H9 (cell line): ENCODE data around the gene OR10H3. TPM values are rescaled to one million over a fixed set of nuclear protein-coding genes. Genes with fewer than 3 reads are reported as not detected.

Experiments
- DNase-seq: peaks from one replicate; pipeline ENCODE4 v3.0.0-alpha.2; 2017
- H2AFZ ChIP-seq: one replicate; pipeline ENCODE4 v1.6.1; 2013; ENCODE audit warnings: mild to moderate bottlenecking, low read length, control low read depth, moderate library complexity
- H2AK5ac ChIP-seq: 2 replicates; pipeline ENCODE4 v1.6.1; 2013; ENCODE audit warnings: low read length, control low read depth, mixed read lengths; ENCODE audit not compliant: insufficient read length
- H2BK120ac ChIP-seq: one replicate; pipeline ENCODE4 v1.6.1; 2013; ENCODE audit warnings: low read depth, mild to moderate bottlenecking, low read length, control low read depth, inconsistent platforms; ENCODE audit not compliant: poor library complexity, severe bottlenecking
- H2BK12ac ChIP-seq: 2 replicates; pipeline ENCODE4 v1.6.1; 2013; ENCODE audit warnings: low read length, control low read depth, mixed read lengths, low read depth; ENCODE audit not compliant: insufficient read length
- H2BK15ac ChIP-seq: 2 replicates; pipeline ENCODE4 v1.6.1; 2013; ENCODE audit warnings: low read depth, low read length, control low read depth
- H2BK20ac ChIP-seq: one replicate; pipeline ENCODE4 v1.6.1; 2013; ENCODE audit warnings: low read depth, mild to moderate bottlenecking, low read length, control low read depth, inconsistent platforms; ENCODE audit not compliant: poor library complexity, severe bottlenecking
- H2BK5ac ChIP-seq: 2 replicates; pipeline ENCODE4 v1.6.1; 2013; ENCODE audit warnings: low read length, control low read depth, mixed read lengths; ENCODE audit not compliant: insufficient read length
- H3K14ac ChIP-seq: 2 replicates; pipeline ENCODE4 v1.6.1; 2013; ENCODE audit warnings: low read length, control low read depth; ENCODE audit not compliant: insufficient read depth
- H3K18ac ChIP-seq: 2 replicates; pipeline ENCODE4 v1.6.1; 2013; ENCODE audit warnings: low read depth, mild to moderate bottlenecking, mixed read lengths, low read length, control low read depth; ENCODE audit not compliant: insufficient read length
- H3K23ac ChIP-seq: 2 replicates; pipeline ENCODE4 v1.6.1; 2013; ENCODE audit warnings: low read length, control low read depth, mixed read lengths, low read depth; ENCODE audit not compliant: insufficient read length
- H3K23me2 ChIP-seq: 2 replicates; pipeline ENCODE4 v1.6.1; 2013; ENCODE audit warnings: low read depth, mild to moderate bottlenecking, mixed read lengths, low read length, control low read depth; ENCODE audit not compliant: insufficient read length, poor library complexity, severe bottlenecking
- H3K27ac ChIP-seq: 2 replicates; pipeline ENCODE4 v1.5.1; 2013; ENCODE audit warnings: low read length, control low read depth, mixed read lengths, low read depth; ENCODE audit not compliant: insufficient read length
- H3K27me3 ChIP-seq: 2 replicates; pipeline ENCODE4 v1.6.1; 2013; ENCODE audit warnings: low read length, control low read depth, inconsistent platforms; ENCODE audit not compliant: insufficient read depth
- H3K4ac ChIP-seq: 2 replicates; pipeline ENCODE4 v1.6.1; 2013; ENCODE audit warnings: low read depth, mild to moderate bottlenecking, control low read depth, inconsistent platforms, low read length, moderate library complexity
- H3K4me1 ChIP-seq: 2 replicates; pipeline ENCODE4 v1.6.1; 2013; ENCODE audit warnings: low read length, control low read depth, inconsistent platforms; ENCODE audit not compliant: insufficient read depth
- H3K4me2 ChIP-seq: 2 replicates; pipeline ENCODE4 v1.6.1; 2013; ENCODE audit warnings: low read length, control low read depth, mixed read lengths; ENCODE audit not compliant: insufficient read length, insufficient read depth
- H3K56ac ChIP-seq: 2 replicates; pipeline ENCODE4 v1.6.1; 2013; ENCODE audit warnings: low read depth, mild to moderate bottlenecking, mixed read lengths, low read length, control low read depth; ENCODE audit not compliant: insufficient read length
- H3K79me1 ChIP-seq: 2 replicates; pipeline ENCODE4 v1.6.1; 2013; ENCODE audit warnings: low read depth, mild to moderate bottlenecking, moderate library complexity, low read length, control low read depth, inconsistent platforms; ENCODE audit not compliant: insufficient read depth, poor library complexity, severe bottlenecking
- H3K79me2 ChIP-seq: 2 replicates; pipeline ENCODE4 v1.6.1; 2013; ENCODE audit warnings: low read length, control low read depth, inconsistent platforms; ENCODE audit not compliant: insufficient read depth
- H3K9ac ChIP-seq: 2 replicates; pipeline ENCODE4 v1.6.1; 2013; ENCODE audit warnings: low read length, control low read depth, mixed read lengths; ENCODE audit not compliant: insufficient read length; ENCODE audit errors: extremely low read depth
- H3K9me3 ChIP-seq: one replicate; pipeline ENCODE4 v1.6.1; 2013; ENCODE audit warnings: low read depth, low read length, inconsistent platforms; ENCODE audit not compliant: control insufficient read depth
- H3T11ph ChIP-seq: one replicate; pipeline ENCODE4 v1.6.1; 2013; ENCODE audit warnings: mild to moderate bottlenecking, low read length, control low read depth, inconsistent platforms
- H4K20me1 ChIP-seq: one replicate; pipeline ENCODE4 v1.6.1; 2013; ENCODE audit not compliant: control insufficient read depth, insufficient read length, insufficient read depth
- H4K5ac ChIP-seq: 2 replicates; pipeline ENCODE4 v1.6.1; 2013; ENCODE audit warnings: low read depth, mild to moderate bottlenecking, mixed read lengths, low read length, control low read depth; ENCODE audit not compliant: insufficient read length
- H4K8ac ChIP-seq: replicated peaks from 2 replicates; pipeline ENCODE4 v1.6.1; 2013; ENCODE audit warnings: low read length, control low read depth, mixed read lengths, low read depth; ENCODE audit not compliant: insufficient read length
- H4K91ac ChIP-seq: 2 replicates; pipeline ENCODE4 v1.6.1; 2013; ENCODE audit warnings: low read depth, mild to moderate bottlenecking, moderate library complexity, mixed read lengths, low read length, control low read depth; ENCODE audit not compliant: insufficient read length
- H3K27ac Mint-ChIP-seq, 3 experiments: 2 replicates in 2 of 3; 3 replicates in 1 of 3; pipeline ENCODE4 v1.8.0; 2020 to 2021; ENCODE audit warnings: mixed read lengths in 3 of 3, mild to moderate bottlenecking in 1 of 3, moderate library complexity in 1 of 3
- H3K27me3 Mint-ChIP-seq: 2 replicates; pipeline ENCODE4 v1.8.0; 2021; ENCODE audit warnings: low read depth, mild to moderate bottlenecking, moderate library complexity, mixed read lengths
- H3K36me3 Mint-ChIP-seq, 3 experiments: 2 replicates in 2 of 3; 3 replicates in 1 of 3; pipeline ENCODE4 v1.8.0; 2020 to 2021; ENCODE audit warnings: low read depth in 3 of 3, mixed read lengths in 3 of 3; ENCODE audit not compliant: insufficient read depth in 1 of 3
- H3K4me1 Mint-ChIP-seq, 2 experiments: 2 replicates each; pipeline ENCODE4 v1.8.0; 2020; ENCODE audit warnings: mixed read lengths in 2 of 2
- H3K4me3 Mint-ChIP-seq, 2 experiments: 2 replicates in 1 of 2; 3 replicates in 1 of 2; pipeline ENCODE4 v1.8.0; 2020 to 2021; ENCODE audit warnings: mild to moderate bottlenecking in 2 of 2, mixed read lengths in 2 of 2, moderate library complexity in 1 of 2
- H3K9me3 Mint-ChIP-seq, 2 experiments: 2 replicates in 1 of 2; 3 replicates in 1 of 2; pipeline ENCODE4 v1.8.0; 2020; ENCODE audit warnings: mild to moderate bottlenecking in 2 of 2, mixed read lengths in 2 of 2, moderate library complexity in 1 of 2
- WGBS: extraction: QIAGEN DNeasy Blood & Tissue Kit; methylation state at CpG from one replicate; pipeline ENCODE4 v1.1.7; 2013; ENCODE audit warnings: missing lambda C conversion rate, low lambda C conversion rate, mixed read lengths; ENCODE audit not compliant: insufficient read length; ENCODE audit errors: extremely low coverage; 5-methylcytosine and 5-hydroxymethylcytosine counted together
- total RNA-seq: library from RNA; stranded (reverse); gene quantifications from 2 replicates; pipeline ENCODE4 v1.2.1, GENCODE V29; 2021
- TF ChIP-seq, protein P1 (sequence below): fragments of 200-600 bp; sonication (generic); conservative IDR thresholded peaks from 3 replicates; pipeline ENCODE4 v1.8.0; 2021; ENCODE audit warnings: antibody characterized with exemption, mild to moderate bottlenecking

The OR10H3 gene
- total RNA-seq, 1 experiment from 2014 or later, result not detected

DNA sequence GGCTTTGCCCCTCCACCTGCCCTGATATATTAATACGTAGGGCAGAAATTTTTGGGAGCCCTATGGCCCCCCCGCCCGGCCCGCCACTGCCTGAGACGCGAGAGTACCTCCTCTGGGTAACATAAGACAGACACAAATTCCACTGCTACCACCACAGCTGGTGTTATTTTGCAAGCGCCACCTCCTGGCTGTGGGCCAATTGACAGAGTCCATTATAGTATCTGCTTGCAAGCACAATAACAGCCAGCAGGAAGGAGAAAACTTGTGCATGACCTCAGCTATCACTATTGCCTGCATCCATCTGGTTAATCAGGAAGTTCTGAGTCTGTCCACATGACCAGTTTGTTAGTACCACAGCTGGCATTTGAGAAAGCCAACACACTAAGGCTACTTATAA, 35.3 kb upstream of the OR10H3 start:
- H3K27ac ChIP-seq, result no peak overlapping the region
- H3K23ac ChIP-seq, result no peak overlapping the region
- H4K5ac ChIP-seq, result no peak overlapping the region
- no peak overlapping the region for H2BK120ac ChIP-seq
- H2BK15ac ChIP-seq, result no peak overlapping the region
- no peaks in the 10 kb centered on the region; the same call in 1 of the 2 replicates for H3K27me3 Mint-ChIP-seq
- no peak overlapping the region for H2AK5ac ChIP-seq
- peaks cover 63% of the 10 kb centered on the region for H3K9me3 ChIP-seq
- H3T11ph ChIP-seq, result no peak overlapping the region
- no peak overlapping the region for H3K14ac ChIP-seq
- no peak overlapping the region for H4K91ac ChIP-seq
- H3K79me2 ChIP-seq, result no peaks in the 10 kb centered on the region
- no peak overlapping the region for H3K4me2 ChIP-seq
- no peak overlapping the region for H4K8ac ChIP-seq
- no peak overlapping the region for H3K27ac Mint-ChIP-seq
- peaks cover 76 to 87% of the 10 kb centered on the region in 2 experiments for H3K9me3 Mint-ChIP-seq
- H3K23me2 ChIP-seq, result no peaks in the 10 kb centered on the region
- no peaks in the 10 kb centered on the region for H4K20me1 ChIP-seq
- no peaks in the 10 kb centered on the region for H3K27me3 ChIP-seq
- no peak overlapping the region for H3K18ac ChIP-seq
- H3K4me3 Mint-ChIP-seq, result no peak overlapping the region
- H3K79me1 ChIP-seq, result no peaks in the 10 kb centered on the region
- peaks cover 2 to 18% (median 10%) of the 10 kb centered on the region in 3 experiments; a peak in 4 of 7 replicates for H3K36me3 Mint-ChIP-seq
- no peak overlapping the region for H2AFZ ChIP-seq
- no CpG with 5 or more reads among the region's 7 CpGs for WGBS
- no peak overlapping the region for H2BK12ac ChIP-seq
- H3K4me1 Mint-ChIP-seq, result no peaks in the 10 kb centered on the region
- no peak overlapping the region for H2BK5ac ChIP-seq
- no peak overlapping the region for H2BK20ac ChIP-seq
- DNase-seq, result no peak
- H3K4ac ChIP-seq, result no peak overlapping the region
- TF ChIP-seq, protein P1, sequence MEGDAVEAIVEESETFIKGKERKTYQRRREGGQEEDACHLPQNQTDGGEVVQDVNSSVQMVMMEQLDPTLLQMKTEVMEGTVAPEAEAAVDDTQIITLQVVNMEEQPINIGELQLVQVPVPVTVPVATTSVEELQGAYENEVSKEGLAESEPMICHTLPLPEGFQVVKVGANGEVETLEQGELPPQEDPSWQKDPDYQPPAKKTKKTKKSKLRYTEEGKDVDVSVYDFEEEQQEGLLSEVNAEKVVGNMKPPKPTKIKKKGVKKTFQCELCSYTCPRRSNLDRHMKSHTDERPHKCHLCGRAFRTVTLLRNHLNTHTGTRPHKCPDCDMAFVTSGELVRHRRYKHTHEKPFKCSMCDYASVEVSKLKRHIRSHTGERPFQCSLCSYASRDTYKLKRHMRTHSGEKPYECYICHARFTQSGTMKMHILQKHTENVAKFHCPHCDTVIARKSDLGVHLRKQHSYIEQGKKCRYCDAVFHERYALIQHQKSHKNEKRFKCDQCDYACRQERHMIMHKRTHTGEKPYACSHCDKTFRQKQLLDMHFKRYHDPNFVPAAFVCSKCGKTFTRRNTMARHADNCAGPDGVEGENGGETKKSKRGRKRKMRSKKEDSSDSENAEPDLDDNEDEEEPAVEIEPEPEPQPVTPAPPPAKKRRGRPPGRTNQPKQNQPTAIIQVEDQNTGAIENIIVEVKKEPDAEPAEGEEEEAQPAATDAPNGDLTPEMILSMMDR, result no peak
- H3K9ac ChIP-seq, result no peak overlapping the region
- H3K4me1 ChIP-seq, result no peaks in the 10 kb centered on the region
- H3K56ac ChIP-seq, result no peak overlapping the region
